Neural cell (in vitro differentiated cells): ENCODE measurements around the gene IFT122. TPM values are rescaled to one million over a fixed set of nuclear protein-coding genes. Genes with fewer than 3 reads are reported as not detected.

ENCODE experiments used
- H2AFZ ChIP-seq: fragments of 200-600, 300-800 bp; sonication (generic), shearing (Covaris generic); 2 replicates; pipeline ENCODE4 v1.6.0; 2014; ENCODE audit warnings: low read depth, mild to moderate bottlenecking, antibody characterized with exemption, low read length, moderate library complexity
- H3F3A ChIP-seq: fragments of 200-600 bp; shearing (Covaris generic); 2 replicates; pipeline ENCODE4 v1.6.1; 2016; ENCODE audit warnings: mild to moderate bottlenecking, moderate library complexity, mixed read lengths, antibody characterized with exemption, low read length; ENCODE audit not compliant: insufficient read depth, poor library complexity, severe bottlenecking
- H3K27ac ChIP-seq: fragments of 200-600, 300-800 bp; sonication (generic), shearing (Covaris generic); 2 replicates; pipeline ENCODE4 v1.5.1; 2014; ENCODE audit warnings: mild to moderate bottlenecking, low read length, moderate library complexity
- H3K27me3 ChIP-seq: fragments of 300-800, 200-600 bp; sonication (generic), shearing (Covaris generic); 2 replicates; pipeline ENCODE4 v1.6.0; 2014; ENCODE audit warnings: mild to moderate bottlenecking, low read depth, low read length, moderate library complexity; ENCODE audit not compliant: insufficient read depth
- H3K36me3 ChIP-seq: fragments of 300-800, 200-600 bp; sonication (generic), shearing (Covaris generic); 2 replicates; pipeline ENCODE4 v1.5.1; 2014; ENCODE audit warnings: mild to moderate bottlenecking, antibody characterized with exemption, low read length, moderate library complexity; ENCODE audit not compliant: insufficient read depth
- H3K4me2 ChIP-seq: fragments of 300-800, 200-600 bp; sonication (generic), shearing (Covaris generic); 2 replicates; pipeline ENCODE4 v1.6.0; 2014; ENCODE audit warnings: mild to moderate bottlenecking, low read length
- H3K4me3 ChIP-seq: fragments of 300-800, 200-600 bp; sonication (generic), shearing (Covaris generic); 2 replicates; pipeline ENCODE4 v1.5.1; 2014; ENCODE audit warnings: mild to moderate bottlenecking, low read length, moderate library complexity
- H3K79me2 ChIP-seq: fragments of 200-600 bp; shearing (Covaris generic); replicated peaks from 2 replicates; pipeline ENCODE4 v1.6.0; 2014; ENCODE audit warnings: mild to moderate bottlenecking, low read length, moderate library complexity; ENCODE audit not compliant: insufficient read depth
- H3K9ac ChIP-seq: fragments of 300-800, 200-600 bp; sonication (generic), shearing (Covaris generic); 2 replicates; pipeline ENCODE4 v1.6.1; 2016; ENCODE audit warnings: mild to moderate bottlenecking, low read length, mixed read lengths
- H3K9me2 ChIP-seq: fragments of 200-600 bp; shearing (Covaris generic); 2 replicates; pipeline ENCODE4 v1.6.1; 2016; ENCODE audit warnings: mild to moderate bottlenecking, low read length, mixed read lengths; ENCODE audit not compliant: insufficient read depth
- H3K9me3 ChIP-seq: fragments of 200-600, 300-800 bp; sonication (generic), shearing (Covaris generic); 2 replicates; pipeline ENCODE4 v1.6.1; 2016; ENCODE audit warnings: mild to moderate bottlenecking, mixed run types, low read length, moderate library complexity, mixed read lengths
- H4K20me1 ChIP-seq: fragments of 200-600 bp; shearing (Covaris generic); 2 replicates; pipeline ENCODE4 v1.6.1; 2016; ENCODE audit warnings: mild to moderate bottlenecking, mixed run types; ENCODE audit not compliant: insufficient read depth
- EP300 ChIP-seq: fragments of 450-650 bp; conservative IDR thresholded peaks from 2 replicates; pipeline ENCODE4 v1.6.1; 2014; ENCODE audit warnings: antibody characterized with exemption, mild to moderate bottlenecking, moderate library complexity; ENCODE audit not compliant: poor library complexity, severe bottlenecking
- EZH2 ChIP-seq: fragments of 200-600, 300-800 bp; shearing (Covaris generic), sonication (generic); IDR thresholded peaks from 2 replicates; pipeline ENCODE4 v1.6.1; 2014; ENCODE audit warnings: antibody characterized with exemption, low read length, borderline replicate concordance, mild to moderate bottlenecking; ENCODE audit not compliant: insufficient read depth, poor library complexity, severe bottlenecking
- MXI1 ChIP-seq: fragments of 450-650 bp; conservative IDR thresholded peaks from 2 replicates; pipeline ENCODE4 v1.6.1; 2014; ENCODE audit warnings: antibody characterized with exemption, mild to moderate bottlenecking; ENCODE audit not compliant: poor library complexity, severe bottlenecking
- POLR2AphosphoS5 ChIP-seq: IDR thresholded peaks from 2 replicates; pipeline ENCODE4 v1.6.1; 2012
- RAD21 ChIP-seq: fragments of 450-650 bp; conservative IDR thresholded peaks from 2 replicates; pipeline ENCODE4 v1.6.1; 2014; ENCODE audit warnings: antibody characterized with exemption, mild to moderate bottlenecking, moderate library complexity
- SMC3 ChIP-seq: fragments of 450-650 bp; conservative IDR thresholded peaks from 2 replicates; pipeline ENCODE4 v1.6.1; 2014; ENCODE audit warnings: antibody characterized with exemption, mild to moderate bottlenecking, moderate library complexity; ENCODE audit not compliant: poor library complexity
- TAF1 ChIP-seq: IDR thresholded peaks from 2 replicates; pipeline ENCODE4 v1.6.1; 2012; ENCODE audit warnings: low read depth
- polyA plus RNA-seq: library from polyadenylated mRNA; depleted of rRNA; stranded (reverse); fragments of >200 nt; gene quantifications from 2 replicates; pipeline ENCODE4 v1.2.3, GENCODE V29; 2014
- TF ChIP-seq, protein P1 (sequence below): IDR thresholded peaks from 2 replicates; pipeline ENCODE4 v1.6.1; 2012; ENCODE audit warnings: borderline replicate concordance
- TF ChIP-seq, protein P2 (sequence below): fragments of 450-650 bp; IDR thresholded peaks from 2 replicates; pipeline ENCODE4 v1.5.1; 2014; ENCODE audit warnings: antibody characterized with exemption, mild to moderate bottlenecking, moderate library complexity; ENCODE audit not compliant: poor library complexity, severe bottlenecking

The IFT122 gene
- polyA plus RNA-seq, 1 donor from 2014 or later = 28.3 TPM

DNA sequence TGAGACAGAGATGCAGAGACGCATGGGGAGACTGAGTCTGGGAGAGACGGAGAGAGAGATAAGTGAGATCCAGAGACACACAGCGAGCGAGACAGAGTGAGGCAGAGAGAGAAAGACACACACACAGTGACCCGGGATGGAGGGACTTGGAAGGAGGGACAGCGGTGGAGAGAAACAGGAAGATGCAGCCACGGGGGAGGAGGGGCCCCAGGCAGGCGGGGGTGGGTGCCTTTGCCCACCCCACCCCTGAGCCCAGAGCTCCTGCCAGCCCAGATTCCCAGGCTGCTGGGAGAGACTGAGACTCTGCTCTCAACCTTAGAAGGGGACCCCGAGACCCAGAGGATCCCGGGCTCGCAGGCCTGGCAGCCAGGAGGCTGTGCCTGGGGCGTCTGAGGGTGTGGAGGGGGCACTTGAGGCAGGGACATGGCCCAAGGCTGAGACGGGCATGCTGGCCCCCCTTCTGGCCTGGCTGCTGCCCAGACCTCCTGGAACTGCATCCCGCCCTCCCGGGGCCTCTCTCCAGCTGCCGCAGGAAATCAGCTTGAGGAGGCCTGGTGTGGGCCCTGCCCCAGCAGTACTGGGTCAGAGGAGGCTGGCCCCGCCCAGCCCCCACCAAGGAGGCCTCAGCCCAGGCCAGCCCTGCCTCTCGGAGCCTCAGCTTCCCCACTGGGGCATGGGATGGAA lies 121.0 kb downstream of the IFT122 start:
- Histone ChIP-seq H3K9me3 (no peaks in the 10 kb centered on the region), H2AFZ (no peak overlapping the region), H3K9ac (no peak overlapping the region), H3K36me3 (no peaks in the 10 kb centered on the region), H3F3A (no peaks in the 10 kb centered on the region), H3K27me3 (no peaks in the 10 kb centered on the region), H3K4me2 (no peak overlapping the region), H3K79me2 (no peaks in the 10 kb centered on the region), H3K27ac (no peak overlapping the region), H4K20me1 (no peaks in the 10 kb centered on the region), H3K9me2 (no peaks in the 10 kb centered on the region), H3K4me3 (no peak overlapping the region)
- TF ChIP-seq EZH2 = no peak
- TF ChIP-seq, protein P1, sequence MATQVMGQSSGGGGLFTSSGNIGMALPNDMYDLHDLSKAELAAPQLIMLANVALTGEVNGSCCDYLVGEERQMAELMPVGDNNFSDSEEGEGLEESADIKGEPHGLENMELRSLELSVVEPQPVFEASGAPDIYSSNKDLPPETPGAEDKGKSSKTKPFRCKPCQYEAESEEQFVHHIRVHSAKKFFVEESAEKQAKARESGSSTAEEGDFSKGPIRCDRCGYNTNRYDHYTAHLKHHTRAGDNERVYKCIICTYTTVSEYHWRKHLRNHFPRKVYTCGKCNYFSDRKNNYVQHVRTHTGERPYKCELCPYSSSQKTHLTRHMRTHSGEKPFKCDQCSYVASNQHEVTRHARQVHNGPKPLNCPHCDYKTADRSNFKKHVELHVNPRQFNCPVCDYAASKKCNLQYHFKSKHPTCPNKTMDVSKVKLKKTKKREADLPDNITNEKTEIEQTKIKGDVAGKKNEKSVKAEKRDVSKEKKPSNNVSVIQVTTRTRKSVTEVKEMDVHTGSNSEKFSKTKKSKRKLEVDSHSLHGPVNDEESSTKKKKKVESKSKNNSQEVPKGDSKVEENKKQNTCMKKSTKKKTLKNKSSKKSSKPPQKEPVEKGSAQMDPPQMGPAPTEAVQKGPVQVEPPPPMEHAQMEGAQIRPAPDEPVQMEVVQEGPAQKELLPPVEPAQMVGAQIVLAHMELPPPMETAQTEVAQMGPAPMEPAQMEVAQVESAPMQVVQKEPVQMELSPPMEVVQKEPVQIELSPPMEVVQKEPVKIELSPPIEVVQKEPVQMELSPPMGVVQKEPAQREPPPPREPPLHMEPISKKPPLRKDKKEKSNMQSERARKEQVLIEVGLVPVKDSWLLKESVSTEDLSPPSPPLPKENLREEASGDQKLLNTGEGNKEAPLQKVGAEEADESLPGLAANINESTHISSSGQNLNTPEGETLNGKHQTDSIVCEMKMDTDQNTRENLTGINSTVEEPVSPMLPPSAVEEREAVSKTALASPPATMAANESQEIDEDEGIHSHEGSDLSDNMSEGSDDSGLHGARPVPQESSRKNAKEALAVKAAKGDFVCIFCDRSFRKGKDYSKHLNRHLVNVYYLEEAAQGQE = no peak
- TF ChIP-seq EP300 = no peak
- TF ChIP-seq RAD21 = no peak
- TF ChIP-seq MXI1 = no peak
- TF ChIP-seq SMC3 = no peak
- TF ChIP-seq, protein P2, sequence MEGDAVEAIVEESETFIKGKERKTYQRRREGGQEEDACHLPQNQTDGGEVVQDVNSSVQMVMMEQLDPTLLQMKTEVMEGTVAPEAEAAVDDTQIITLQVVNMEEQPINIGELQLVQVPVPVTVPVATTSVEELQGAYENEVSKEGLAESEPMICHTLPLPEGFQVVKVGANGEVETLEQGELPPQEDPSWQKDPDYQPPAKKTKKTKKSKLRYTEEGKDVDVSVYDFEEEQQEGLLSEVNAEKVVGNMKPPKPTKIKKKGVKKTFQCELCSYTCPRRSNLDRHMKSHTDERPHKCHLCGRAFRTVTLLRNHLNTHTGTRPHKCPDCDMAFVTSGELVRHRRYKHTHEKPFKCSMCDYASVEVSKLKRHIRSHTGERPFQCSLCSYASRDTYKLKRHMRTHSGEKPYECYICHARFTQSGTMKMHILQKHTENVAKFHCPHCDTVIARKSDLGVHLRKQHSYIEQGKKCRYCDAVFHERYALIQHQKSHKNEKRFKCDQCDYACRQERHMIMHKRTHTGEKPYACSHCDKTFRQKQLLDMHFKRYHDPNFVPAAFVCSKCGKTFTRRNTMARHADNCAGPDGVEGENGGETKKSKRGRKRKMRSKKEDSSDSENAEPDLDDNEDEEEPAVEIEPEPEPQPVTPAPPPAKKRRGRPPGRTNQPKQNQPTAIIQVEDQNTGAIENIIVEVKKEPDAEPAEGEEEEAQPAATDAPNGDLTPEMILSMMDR = no peak
- no peak for TF ChIP-seq TAF1

DNA sequence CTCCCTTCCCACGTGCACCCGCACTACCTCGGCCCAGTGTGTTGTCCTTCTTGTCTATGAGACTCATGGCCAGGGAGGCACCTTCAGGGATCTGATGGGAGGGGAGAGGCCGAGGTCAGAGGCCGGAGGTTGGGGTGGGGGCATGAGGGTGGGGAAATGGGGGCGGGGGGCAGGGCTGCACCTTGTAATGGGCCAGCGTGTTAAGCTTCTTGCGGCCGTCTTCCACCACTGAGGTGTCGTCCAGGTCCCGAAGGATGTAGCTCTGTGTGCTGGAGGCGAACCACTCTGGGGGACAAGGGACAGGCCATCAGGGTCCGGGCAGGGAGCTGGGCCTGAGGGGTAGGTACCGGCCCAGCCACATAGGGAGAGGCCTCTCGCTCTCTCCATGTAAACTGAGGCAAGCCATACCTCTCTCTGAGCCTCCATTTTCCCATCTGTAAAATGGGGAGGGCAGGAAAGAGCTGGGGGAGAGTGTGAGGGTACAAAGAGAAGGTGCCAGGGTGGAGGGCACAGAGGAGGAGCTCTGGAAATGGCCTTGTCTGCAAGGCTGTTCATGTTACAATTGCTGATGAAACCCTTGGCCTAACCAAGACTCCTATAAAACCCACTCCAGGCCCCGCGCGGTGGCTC lies 121.7 kb downstream of the IFT122 start:
- Histone ChIP-seq H3K9me3 (no peaks in the 10 kb centered on the region), H3K9ac (no peak overlapping the region), H3K79me2 (no peaks in the 10 kb centered on the region), H3K27me3 (no peaks in the 10 kb centered on the region), H3K36me3 (no peaks in the 10 kb centered on the region), H3K9me2 (no peaks in the 10 kb centered on the region), H3F3A (no peaks in the 10 kb centered on the region), H2AFZ (no peak overlapping the region), H3K4me3 (no peak overlapping the region), H4K20me1 (no peaks in the 10 kb centered on the region), H3K4me2 (no peak overlapping the region), H3K27ac (no peak overlapping the region)
- no peak for TF ChIP-seq TAF1
- no peak for TF ChIP-seq POLR2AphosphoS5
- TF ChIP-seq, protein P1 = no peak
- no peak for TF ChIP-seq MXI1
- no peak for TF ChIP-seq SMC3
